ENCODE data around the gene NFASC. TPM values are rescaled to one million over a fixed set of nuclear protein-coding genes. Genes with fewer than 3 reads are reported as not detected.

Gene NFASC
- total and polyA plus RNA-seq, 4 donors = 51.4 to 173 (median 113) TPM

GRCh38 chr1:204894606-204895005 is 23.9 kb downstream of the NFASC start:
- Histone ChIP-seq H3K27ac (ENCODE audit: low read depth, low read length) (no peak overlapping the region), H3K4me3 (ENCODE audit: low read depth, low read length) (no peak overlapping the region), H3K36me3 (ENCODE audit: control insufficient read depth, insufficient read depth, low read length) (no peaks in the 10 kb centered on the region), H3K4me1 (ENCODE audit: control insufficient read depth, insufficient read depth, low read length) (peaks cover 10% of the 10 kb centered on the region), H3K9me3 (ENCODE audit: control insufficient read depth, insufficient read depth, low read length) (no peaks in the 10 kb centered on the region), H3K27me3 (ENCODE audit: control insufficient read depth, insufficient read depth, low read length) (no peaks in the 10 kb centered on the region)
- 89% methylated on average over 1 of the region's 1 CpG for WGBS (ENCODE audit: insufficient coverage)
- DNase-seq (ENCODE audit: low read depth in 4 of 6, low spot score in 6 of 6) = no peak

DNA sequence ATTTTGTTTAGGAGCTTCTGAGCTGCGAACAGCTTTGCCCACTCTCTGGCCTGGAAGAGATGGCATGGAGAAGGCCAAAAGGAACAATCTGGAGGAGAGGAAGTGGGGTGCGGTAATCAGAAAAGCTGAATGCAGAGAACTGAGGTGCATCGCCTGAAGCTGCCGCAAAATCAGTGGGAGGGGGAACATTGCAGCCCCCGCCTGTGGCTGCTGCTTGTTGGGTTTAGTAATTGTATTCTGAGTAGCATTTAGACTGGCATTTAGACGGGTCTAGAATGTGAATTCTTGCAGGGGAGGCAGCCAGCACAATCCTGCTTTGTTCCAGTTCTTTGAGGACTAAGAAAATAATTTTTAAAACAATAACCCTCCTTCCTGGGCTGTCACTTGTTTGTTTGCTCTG is 25.4 kb downstream of the NFASC start:
- Histone ChIP-seq H3K36me3 (ENCODE audit: control insufficient read depth, insufficient read depth, low read length) (no peaks in the 10 kb centered on the region), H3K4me1 (ENCODE audit: control insufficient read depth, insufficient read depth, low read length) (peaks cover 10% of the 10 kb centered on the region), H3K9me3 (ENCODE audit: control insufficient read depth, insufficient read depth, low read length) (no peaks in the 10 kb centered on the region), H3K27me3 (ENCODE audit: control insufficient read depth, insufficient read depth, low read length) (no peaks in the 10 kb centered on the region), H3K4me3 (ENCODE audit: low read depth, low read length) (no peak overlapping the region), H3K27ac (ENCODE audit: low read depth, low read length) (no peak overlapping the region)
- DNase-seq (ENCODE audit: low read depth in 4 of 6, low spot score in 6 of 6) = no peak
- WGBS (ENCODE audit: insufficient coverage) = 54% methylated on average over 5 of the region's 6 CpGs

- Histone ChIP-seq H3K4me1 (ENCODE audit: control insufficient read depth, insufficient read depth, low read length) (peaks cover 10% of the 10 kb centered on the region), H3K27ac (ENCODE audit: low read depth, low read length) (no peak overlapping the region)
- no CpG with 5 or more reads among the region's 5 CpGs for WGBS (ENCODE audit: insufficient coverage)
Measured at GRCh38 chr1:204896787-204897469, 26.3 kb downstream of the NFASC start.

DNA sequence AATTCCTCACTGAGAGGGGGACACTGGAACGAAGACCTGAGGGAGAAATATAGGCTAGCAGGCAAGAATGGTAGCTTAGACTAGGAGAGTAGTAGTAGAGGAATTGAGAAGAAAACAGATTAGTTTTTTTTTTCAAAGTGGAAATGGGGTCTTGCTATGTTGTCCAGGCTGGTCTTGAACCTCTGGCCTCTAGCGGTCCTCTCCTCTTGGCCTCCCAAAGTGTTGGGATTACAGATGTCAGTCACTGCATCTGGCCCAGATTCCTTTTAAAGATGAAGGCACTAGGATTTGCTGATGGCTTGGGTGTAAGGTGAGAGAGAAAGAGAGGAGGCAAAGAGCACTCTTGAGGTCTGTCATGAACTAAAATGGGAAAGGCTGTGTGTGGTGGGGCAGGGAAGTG is 30.1 kb downstream of the NFASC start:
- no peaks in the 10 kb centered on the region for H3K36me3 ChIP-seq (ENCODE audit: control insufficient read depth, insufficient read depth, low read length)
- H3K4me1 ChIP-seq (ENCODE audit: control insufficient read depth, insufficient read depth, low read length) = peaks cover 10% of the 10 kb centered on the region
- H3K9me3 ChIP-seq (ENCODE audit: control insufficient read depth, insufficient read depth, low read length) = no peaks in the 10 kb centered on the region
- no peak overlapping the region for H3K4me3 ChIP-seq (ENCODE audit: low read depth, low read length)
- H3K27me3 ChIP-seq (ENCODE audit: control insufficient read depth, insufficient read depth, low read length) = no peaks in the 10 kb centered on the region
- H3K27ac ChIP-seq (ENCODE audit: low read depth, low read length) = no peak overlapping the region
- no peak for DNase-seq (ENCODE audit: low read depth in 4 of 6, low spot score in 6 of 6)
- WGBS (ENCODE audit: insufficient coverage) = 85% methylated on average over 2 of the region's 2 CpGs

More at GRCh38 chr1:204896787-204897469, 26.3 kb downstream of the NFASC start:
- no peaks in the 10 kb centered on the region for H3K27me3 ChIP-seq (ENCODE audit: control insufficient read depth, insufficient read depth, low read length)
- H3K4me3 ChIP-seq (ENCODE audit: low read depth, low read length) = no peak overlapping the region
- DNase-seq (ENCODE audit: low read depth in 4 of 6, low spot score in 6 of 6) = no peak
- no peaks in the 10 kb centered on the region for H3K36me3 ChIP-seq (ENCODE audit: control insufficient read depth, insufficient read depth, low read length)
- H3K9me3 ChIP-seq (ENCODE audit: control insufficient read depth, insufficient read depth, low read length) = no peaks in the 10 kb centered on the region

DNA sequence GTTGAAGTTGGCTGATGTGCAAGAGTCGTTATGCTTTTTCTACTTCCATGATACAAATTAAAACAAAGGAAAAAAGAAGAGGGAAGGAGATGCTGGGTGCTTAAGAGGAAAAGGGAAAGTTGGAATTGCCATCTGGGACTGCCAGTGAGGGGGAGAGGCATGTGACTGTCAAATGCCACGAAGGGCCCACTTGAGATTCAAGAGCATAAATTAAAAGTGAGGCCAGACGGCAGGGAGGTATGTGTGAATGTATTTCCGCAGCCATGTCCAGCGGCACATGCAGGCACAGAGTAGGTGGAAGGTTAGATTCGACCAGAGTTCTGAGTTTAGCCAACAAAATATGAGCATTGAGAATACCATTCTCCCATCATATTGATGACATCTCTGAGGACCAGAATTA is 32.0 kb downstream of the NFASC start:
- WGBS (ENCODE audit: insufficient coverage) = 72% methylated on average over 5 of the region's 6 CpGs
- H3K4me1 ChIP-seq (ENCODE audit: control insufficient read depth, insufficient read depth, low read length) = peaks cover 6% of the 10 kb centered on the region

DNA sequence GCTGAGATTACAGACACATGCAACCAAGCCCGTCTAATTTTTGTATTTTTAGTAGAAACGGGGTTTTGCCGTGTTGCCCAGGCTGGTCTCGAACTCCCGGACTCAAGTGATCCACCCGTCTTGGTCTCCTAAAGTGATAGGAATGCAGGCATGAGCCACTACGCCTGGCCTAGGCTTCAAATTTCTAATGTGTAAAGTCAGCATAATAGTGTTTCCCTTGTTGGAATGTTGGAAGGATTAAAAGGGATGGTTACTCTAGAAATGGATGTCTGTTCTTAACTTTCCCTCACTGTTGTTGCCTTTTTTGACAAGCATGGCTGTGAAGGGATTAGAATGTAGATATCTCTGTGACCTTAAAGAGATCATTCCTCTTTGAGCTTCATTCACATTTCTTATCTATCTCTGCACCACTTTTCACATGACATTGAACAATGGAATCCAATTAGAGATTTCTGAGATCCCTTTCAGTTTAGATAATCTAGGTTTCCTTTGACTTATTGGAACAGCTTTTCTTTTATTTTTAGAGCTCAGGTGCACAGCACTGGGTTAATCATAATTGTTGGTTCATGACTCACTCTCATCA is 33.7 kb downstream of the NFASC start:
- no peaks in the 10 kb centered on the region for H3K36me3 ChIP-seq (ENCODE audit: control insufficient read depth, insufficient read depth, low read length)
- no peak overlapping the region for H3K27ac ChIP-seq (ENCODE audit: low read depth, low read length)
- DNase-seq (ENCODE audit: low read depth in 4 of 6, low spot score in 6 of 6) = no peak
- peaks cover 1% of the 10 kb centered on the region for H3K4me1 ChIP-seq (ENCODE audit: control insufficient read depth, insufficient read depth, low read length)
- H3K9me3 ChIP-seq (ENCODE audit: control insufficient read depth, insufficient read depth, low read length) = no peaks in the 10 kb centered on the region
- no peaks in the 10 kb centered on the region for H3K27me3 ChIP-seq (ENCODE audit: control insufficient read depth, insufficient read depth, low read length)
- 97% methylated on average over 7 of the region's 7 CpGs for whole genome bisulfite sequencing (ENCODE audit: insufficient coverage)
- H3K4me3 ChIP-seq (ENCODE audit: low read depth, low read length) = no peak overlapping the region

More for the DNA sequence above, 32.0 kb downstream of the NFASC start:
- Histone ChIP-seq H3K36me3 (ENCODE audit: control insufficient read depth, insufficient read depth, low read length) (no peaks in the 10 kb centered on the region), H3K27ac (ENCODE audit: low read depth, low read length) (no peak overlapping the region), H3K4me3 (ENCODE audit: low read depth, low read length) (no peak overlapping the region), H3K27me3 (ENCODE audit: control insufficient read depth, insufficient read depth, low read length) (no peaks in the 10 kb centered on the region), H3K9me3 (ENCODE audit: control insufficient read depth, insufficient read depth, low read length) (no peaks in the 10 kb centered on the region)
- no peak for DNase-seq (ENCODE audit: low read depth in 4 of 6, low spot score in 6 of 6)

DNA sequence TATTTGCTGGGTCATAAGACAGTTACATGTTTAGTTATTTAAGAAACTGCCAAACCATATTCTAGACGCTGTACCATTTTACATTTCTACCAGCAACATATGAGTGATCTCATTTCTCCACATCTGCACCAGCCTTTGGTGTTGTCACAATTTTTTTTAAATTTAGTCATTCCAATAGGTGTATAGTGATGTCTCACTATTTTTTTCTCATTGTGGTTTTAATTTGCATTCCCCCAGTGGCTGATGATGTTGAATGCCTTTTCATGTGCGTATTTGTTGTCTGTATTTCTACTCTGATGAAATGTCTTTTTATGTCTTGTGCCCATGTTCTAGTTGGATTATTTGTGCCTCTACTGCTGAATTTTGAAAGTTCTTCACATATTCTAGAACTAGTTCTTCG is 38.4 kb downstream of the NFASC start:
- H3K36me3 ChIP-seq (ENCODE audit: control insufficient read depth, insufficient read depth, low read length) = no peaks in the 10 kb centered on the region
- no peaks in the 10 kb centered on the region for H3K9me3 ChIP-seq (ENCODE audit: control insufficient read depth, insufficient read depth, low read length)
- no peak overlapping the region for H3K27ac ChIP-seq (ENCODE audit: low read depth, low read length)
- no peaks in the 10 kb centered on the region for H3K4me1 ChIP-seq (ENCODE audit: control insufficient read depth, insufficient read depth, low read length)
- no peak for DNase-seq (ENCODE audit: low read depth in 4 of 6, low spot score in 6 of 6)
- WGBS (ENCODE audit: insufficient coverage) = no CpG with 5 or more reads among the region's 3 CpGs
- H3K27me3 ChIP-seq (ENCODE audit: control insufficient read depth, insufficient read depth, low read length) = no peaks in the 10 kb centered on the region
- no peak overlapping the region for H3K4me3 ChIP-seq (ENCODE audit: low read depth, low read length)

- peaks cover 2% of the 10 kb centered on the region for H3K4me1 ChIP-seq (ENCODE audit: control insufficient read depth, insufficient read depth, low read length)
- H3K4me3 ChIP-seq (ENCODE audit: low read depth, low read length) = no peak overlapping the region
- DNase-seq (ENCODE audit: low read depth in 4 of 6, low spot score in 6 of 6) = no peak
- no peak overlapping the region for H3K27ac ChIP-seq (ENCODE audit: low read depth, low read length)
- WGBS (ENCODE audit: insufficient coverage) = 56% methylated on average over 5 of the region's 5 CpGs
- H3K27me3 ChIP-seq (ENCODE audit: control insufficient read depth, insufficient read depth, low read length) = no peaks in the 10 kb centered on the region
- no peaks in the 10 kb centered on the region for H3K9me3 ChIP-seq (ENCODE audit: control insufficient read depth, insufficient read depth, low read length)
- H3K36me3 ChIP-seq (ENCODE audit: control insufficient read depth, insufficient read depth, low read length) = peaks cover 1% of the 10 kb centered on the region
Measured at GRCh38 chr1:204915861-204916495, 45.3 kb downstream of the NFASC start.

GRCh38 chr1:204917802-204918201 is 47.1 kb downstream of the NFASC start:
- Histone ChIP-seq H3K4me3 (ENCODE audit: low read depth, low read length) (no peak overlapping the region), H3K27me3 (ENCODE audit: control insufficient read depth, insufficient read depth, low read length) (no peaks in the 10 kb centered on the region), H3K27ac (ENCODE audit: low read depth, low read length) (no peak overlapping the region), H3K36me3 (ENCODE audit: control insufficient read depth, insufficient read depth, low read length) (peaks cover 6% of the 10 kb centered on the region), H3K4me1 (ENCODE audit: control insufficient read depth, insufficient read depth, low read length) (peaks cover 8% of the 10 kb centered on the region), H3K9me3 (ENCODE audit: control insufficient read depth, insufficient read depth, low read length) (no peaks in the 10 kb centered on the region)
- no peak for DNase-seq (ENCODE audit: low read depth in 4 of 6, low spot score in 6 of 6)
- 100% methylated on average over 1 of the region's 2 CpGs for WGBS (ENCODE audit: insufficient coverage)

DNA sequence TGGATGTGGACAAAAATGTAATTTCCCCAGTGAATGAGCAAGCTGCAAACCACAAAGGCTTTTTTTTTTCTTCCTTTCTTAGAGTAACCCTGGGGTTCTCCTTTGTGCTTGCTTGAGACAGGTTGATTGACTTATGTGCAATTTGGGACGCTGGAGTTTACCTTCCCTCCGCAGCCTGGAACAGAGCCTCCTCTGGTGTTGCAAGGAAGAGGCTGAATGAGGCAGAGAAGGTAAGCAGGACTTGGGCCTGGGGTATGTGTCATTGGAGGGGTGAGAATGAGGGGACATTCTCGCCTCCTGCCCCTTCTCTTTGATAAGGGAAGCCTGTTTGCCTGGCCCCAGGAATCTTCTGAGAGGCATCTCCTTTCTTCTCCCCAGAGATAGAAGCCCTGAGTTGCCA is 49.8 kb downstream of the NFASC start:
- Histone ChIP-seq H3K4me3 (ENCODE audit: low read depth, low read length) (no peak overlapping the region), H3K27me3 (ENCODE audit: control insufficient read depth, insufficient read depth, low read length) (no peaks in the 10 kb centered on the region), H3K4me1 (ENCODE audit: control insufficient read depth, insufficient read depth, low read length) (peaks cover 25% of the 10 kb centered on the region), H3K27ac (ENCODE audit: low read depth, low read length) (no peak overlapping the region), H3K36me3 (ENCODE audit: control insufficient read depth, insufficient read depth, low read length) (peaks cover 13% of the 10 kb centered on the region), H3K9me3 (ENCODE audit: control insufficient read depth, insufficient read depth, low read length) (no peaks in the 10 kb centered on the region)
- 35% methylated on average over 2 of the region's 3 CpGs for WGBS (ENCODE audit: insufficient coverage)
- DNase-seq (ENCODE audit: low read depth in 4 of 6, low spot score in 6 of 6) = no peak

All from spinal cord (tissue), 10 donors.